ENCODE measurements around the gene LITAFD. TPM values are rescaled to one million over a fixed set of nuclear protein-coding genes. Genes with fewer than 3 reads are reported as not detected.

The LITAFD gene
- total RNA-seq, 1 donor from 2014 or later, result not detected

DNA sequence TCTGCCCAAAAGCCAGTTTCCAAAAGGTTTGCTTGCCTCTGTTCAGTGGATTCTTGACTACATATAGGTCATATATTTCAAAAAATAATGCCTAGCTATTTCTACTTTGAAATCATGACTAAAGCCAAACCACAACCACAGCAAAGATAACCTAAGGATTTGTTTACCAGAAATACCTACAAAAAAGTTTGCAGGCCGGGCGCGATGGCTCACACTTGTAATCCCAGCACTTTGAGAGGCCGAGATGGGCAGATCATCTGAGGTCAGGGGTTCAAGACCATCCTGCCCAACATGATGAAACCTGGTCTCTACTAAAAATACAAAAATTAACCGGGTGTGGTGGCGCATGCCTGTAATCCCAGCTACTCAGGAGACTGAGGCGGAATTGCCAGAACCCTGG, 28.5 kb upstream of the LITAFD start:
- Histone ChIP-seq H3K9me3 (no peaks in the 10 kb centered on the region), H3K36me3 (peaks cover 50 to 70% of the 10 kb centered on the region in 2 donors), H3K27me3 (no peaks in the 10 kb centered on the region), H3K27ac (no peak overlapping the region), H3K4me1 (peaks cover 0 to 6% of the 10 kb centered on the region in 2 donors), H3K4me3 (no peak overlapping the region)
- intact Hi-C loops (cut with DNase I), result no loop called here
- no peak for TF ChIP-seq CTCF (IDR thresholded peaks at IDR 0.05)
- DNase-seq (ENCODE audit: low spot score in 2 of 2), result no peak

GRCh38 chr16:8854298-8854948, 27.7 kb upstream of the LITAFD start:
- H3K4me3 ChIP-seq, result no peak overlapping the region
- peaks cover 48 to 70% of the 10 kb centered on the region in 2 donors for H3K36me3 ChIP-seq
- no peaks in the 10 kb centered on the region for H3K9me3 ChIP-seq
- peaks cover 0 to 6% of the 10 kb centered on the region in 2 donors for H3K4me1 ChIP-seq
- no peak for DNase-seq (ENCODE audit: low spot score in 2 of 2)
- no peak for TF ChIP-seq CTCF (IDR thresholded peaks at IDR 0.05)
- peak overlapping the region; percentile 3 to 13 for H3K27ac ChIP-seq
- intact Hi-C loops (cut with DNase I), result no loop called here
- no peaks in the 10 kb centered on the region for H3K27me3 ChIP-seq

DNA sequence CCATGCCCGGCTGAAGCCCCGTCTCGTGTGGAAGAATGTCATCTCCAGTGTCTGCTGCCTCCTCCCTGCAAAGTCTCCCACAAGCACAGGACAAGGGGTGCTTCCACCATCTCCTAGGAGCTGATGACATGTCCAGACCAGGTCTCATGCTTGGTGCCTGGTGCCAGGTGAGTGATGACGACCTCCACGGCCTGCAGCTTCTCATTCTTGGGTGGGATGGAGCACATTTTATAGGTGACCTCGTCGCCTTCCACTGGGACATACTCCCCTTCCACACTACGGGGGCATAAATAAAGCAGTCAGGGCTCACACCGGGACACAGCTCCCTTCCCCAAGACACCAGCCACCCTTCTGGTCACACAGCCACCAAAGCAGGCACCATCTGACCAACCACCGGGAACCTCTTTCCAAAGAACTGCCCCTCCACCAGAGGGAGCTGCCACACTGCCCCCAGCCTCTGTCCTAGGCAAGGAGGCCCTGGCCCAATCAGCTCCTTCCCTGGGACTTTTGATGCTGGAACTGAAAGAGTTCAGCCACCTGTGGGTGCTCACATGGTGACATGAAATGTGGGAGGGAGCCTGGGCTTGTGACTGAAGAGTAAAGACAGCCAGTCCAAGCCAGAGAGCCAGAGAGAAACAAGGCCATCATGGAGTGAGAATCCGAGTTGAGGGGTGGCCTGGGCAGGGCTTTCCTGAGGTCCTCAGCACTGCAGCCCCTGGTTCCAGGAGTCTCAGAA, 26.9 kb upstream of the LITAFD start:
- no peak for TF ChIP-seq CTCF (IDR thresholded peaks at IDR 0.05)
- H3K4me3 ChIP-seq, result no peak overlapping the region
- intact Hi-C loops (cut with DNase I), result no loop called here
- peaks cover 43 to 62% of the 10 kb centered on the region in 2 donors for H3K36me3 ChIP-seq
- no peak for DNase-seq (ENCODE audit: low spot score in 2 of 2)
- no peaks in the 10 kb centered on the region for H3K9me3 ChIP-seq
- H3K4me1 ChIP-seq, result peaks cover 0 to 5% of the 10 kb centered on the region in 2 donors
- peak overlapping the region; percentile 3 to 13 for H3K27ac ChIP-seq
- H3K27me3 ChIP-seq, result no peaks in the 10 kb centered on the region

- Histone ChIP-seq H3K4me3 (no peak overlapping the region), H3K27ac (no peak overlapping the region), H3K36me3 (peaks cover 43 to 61% of the 10 kb centered on the region in 2 donors), H3K9me3 (no peaks in the 10 kb centered on the region), H3K4me1 (no peaks in the 10 kb centered on the region), H3K27me3 (no peaks in the 10 kb centered on the region)
- intact Hi-C loops (cut with DNase I), result no loop called here
- no peak for TF ChIP-seq CTCF (IDR thresholded peaks at IDR 0.05)
- DNase-seq (ENCODE audit: low spot score in 2 of 2), result no peak
Measured at GRCh38 chr16:8855972-8856371, 26.2 kb upstream of the LITAFD start.

DNA sequence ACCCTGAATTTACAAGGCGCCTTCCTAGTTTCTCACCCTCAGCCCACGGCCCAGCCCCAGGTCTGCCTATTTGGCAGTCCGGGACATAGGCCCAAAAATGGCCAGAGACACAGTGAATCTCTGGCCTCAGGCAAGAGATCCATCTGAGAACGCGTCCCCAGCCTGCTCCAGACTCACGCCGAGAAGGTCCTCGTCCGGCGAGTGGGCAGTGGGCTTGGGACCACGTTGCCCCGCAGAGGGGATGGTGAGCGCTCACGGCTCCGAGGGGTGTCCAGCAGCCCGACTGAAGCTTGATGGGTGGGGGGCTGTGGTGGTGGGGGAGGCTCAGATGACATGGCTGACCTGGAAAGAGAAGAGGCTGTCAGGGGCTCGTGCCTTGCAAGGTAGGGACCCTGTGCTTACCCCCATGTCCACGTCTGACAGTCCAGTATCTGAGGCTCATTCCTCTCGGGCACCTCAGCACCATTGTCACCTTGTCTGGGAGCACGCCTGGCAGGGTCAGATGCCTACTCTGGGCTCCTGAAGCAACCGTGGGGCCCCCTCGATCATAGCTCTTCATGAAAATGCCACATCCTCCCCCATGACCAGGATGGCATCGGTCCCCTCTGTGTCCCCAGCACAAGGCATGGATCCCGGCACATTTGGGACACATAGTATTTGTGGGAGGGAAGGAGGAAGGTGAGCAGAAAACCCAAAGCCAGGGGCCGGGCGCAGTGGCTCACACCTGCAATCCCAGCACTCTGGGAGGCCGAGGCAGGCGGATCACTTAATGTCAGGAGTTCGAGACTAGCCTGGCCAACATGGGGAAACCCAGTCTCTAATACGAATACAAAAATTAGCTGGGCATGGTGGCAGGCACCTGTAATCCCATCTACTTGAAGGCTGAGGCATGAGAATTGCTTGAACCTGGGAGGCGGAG, 22.9 kb upstream of the LITAFD start:
- no peak for TF ChIP-seq CTCF (IDR thresholded peaks at IDR 0.05)
- Histone ChIP-seq H3K4me1 (peaks cover 0 to 14% of the 10 kb centered on the region in 2 donors), H3K4me3 (no peak overlapping the region), H3K9me3 (no peaks in the 10 kb centered on the region), H3K27me3 (no peaks in the 10 kb centered on the region), H3K27ac (peak overlapping the region in 1 of 2 donors; percentile 38), H3K36me3 (peaks cover 35 to 40% of the 10 kb centered on the region in 2 donors)
- DNase-seq (ENCODE audit: low spot score in 2 of 2), result no peak
- intact Hi-C loops (cut with DNase I), result no loop called here

All from ascending aorta (tissue), 2 donors.